EL (cell line): ENCODE measurements around the gene PAWR.
"Not testable (repeated sequence)": the region's sequence is repeated elsewhere in the genome, so short reads cannot be mapped to it uniquely, and the experiment has no call there.

Source experiments
- DNase-seq: peaks from one replicate; pipeline ENCODE4 v3.0.0-alpha.2; 2016

Gene PAWR

GRCh38 chr12:79645235-79645630 is 45.5 kb downstream of the PAWR start:
- DNase-seq = no peak

GRCh38 chr12:79644274-79645234 is 46.2 kb downstream of the PAWR start:
- no peak for DNase-seq

- DNase-seq = no peak
Measured at GRCh38 chr12:79643821-79644220, 46.9 kb downstream of the PAWR start.

GRCh38 chr12:79638490-79638889 is 52.3 kb downstream of the PAWR start:
- no peak for DNase-seq

GRCh38 chr12:79637093-79637492 is 53.7 kb downstream of the PAWR start:
- DNase-seq = no peak

GRCh38 chr12:79635676-79636075 is 55.1 kb downstream of the PAWR start:
- DNase-seq = peak; percentile 27

GRCh38 chr12:79634957-79635471 is 55.8 kb downstream of the PAWR start:
- peak; percentile 43 for DNase-seq

- no peak for DNase-seq
Measured at GRCh38 chr12:79629561-79629960, 61.2 kb downstream of the PAWR start.

GRCh38 chr12:79626735-79627134 is 64.0 kb downstream of the PAWR start:
- not testable (repeated sequence) for DNase-seq

GRCh38 chr12:79624378-79624777 is 66.4 kb downstream of the PAWR start:
- DNase-seq = peak; percentile 17

- no peak for DNase-seq
Measured at GRCh38 chr12:79619872-79620562, 70.7 kb downstream of the PAWR start.

- DNase-seq = peak; percentile 71
Measured at GRCh38 chr12:79618848-79619404, 71.8 kb downstream of the PAWR start.

- no peak for DNase-seq
Measured at GRCh38 chr12:79617696-79618095, 73.1 kb downstream of the PAWR start.

- DNase-seq = no peak
Measured at GRCh38 chr12:79615596-79616560, 74.9 kb downstream of the PAWR start.

- DNase-seq = no peak
Measured at GRCh38 chr12:79614730-79615129, 76.0 kb downstream of the PAWR start.

- no peak for DNase-seq
Measured at GRCh38 chr12:79601908-79602307, 88.9 kb downstream of the PAWR start.

- DNase-seq = no peak
Measured at GRCh38 chr12:79597910-79598309, 92.9 kb downstream of the PAWR start.

GRCh38 chr12:79596719-79597350 is 93.9 kb downstream of the PAWR start:
- DNase-seq = no peak

- no peak for DNase-seq
Measured at GRCh38 chr12:79595273-79595672, 95.5 kb downstream of the PAWR start.

GRCh38 chr12:79592865-79593264 is 97.9 kb downstream of the PAWR start:
- no peak for DNase-seq

GRCh38 chr12:79591988-79592387 is 98.8 kb downstream of the PAWR start:
- no peak for DNase-seq

- no peak for DNase-seq
Measured at GRCh38 chr12:79590751-79591150, 100.0 kb downstream of the PAWR start.
